HG03135 (cell line): Measurements from ENCODE around the gene RHOA.
"Not testable (repeated sequence)": the region's sequence is repeated elsewhere in the genome, so short reads cannot be mapped to it uniquely, and the experiment has no call there.

ENCODE experiments used
- ATAC-seq: cut with Tn5 transposase; IDR thresholded peaks from one replicate; pipeline ENCODE4 v1.9.1; 2021; ENCODE audit warnings: mild to moderate bottlenecking, moderate library complexity; ENCODE audit not compliant: unreplicated experiment

The RHOA gene

DNA sequence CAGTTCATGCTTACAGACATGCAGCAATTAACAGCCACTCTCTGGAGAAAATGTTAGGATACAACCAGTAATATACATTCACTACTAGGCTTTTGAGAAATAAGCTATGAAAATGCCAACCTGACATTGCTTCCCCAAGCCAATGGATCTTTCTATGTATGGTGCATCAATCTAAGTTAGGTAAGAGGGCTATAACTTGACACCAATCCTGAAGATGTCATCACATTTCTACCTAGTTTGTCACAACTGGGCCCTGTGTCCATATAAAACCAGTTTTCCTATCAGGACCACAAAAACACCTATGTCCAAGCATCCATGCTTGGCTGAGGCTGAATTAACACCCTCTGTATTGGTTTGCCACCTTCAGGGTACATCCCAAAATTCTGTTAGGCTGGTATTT, 39.8 kb downstream of the RHOA start:
- ATAC-seq, result no peak

DNA sequence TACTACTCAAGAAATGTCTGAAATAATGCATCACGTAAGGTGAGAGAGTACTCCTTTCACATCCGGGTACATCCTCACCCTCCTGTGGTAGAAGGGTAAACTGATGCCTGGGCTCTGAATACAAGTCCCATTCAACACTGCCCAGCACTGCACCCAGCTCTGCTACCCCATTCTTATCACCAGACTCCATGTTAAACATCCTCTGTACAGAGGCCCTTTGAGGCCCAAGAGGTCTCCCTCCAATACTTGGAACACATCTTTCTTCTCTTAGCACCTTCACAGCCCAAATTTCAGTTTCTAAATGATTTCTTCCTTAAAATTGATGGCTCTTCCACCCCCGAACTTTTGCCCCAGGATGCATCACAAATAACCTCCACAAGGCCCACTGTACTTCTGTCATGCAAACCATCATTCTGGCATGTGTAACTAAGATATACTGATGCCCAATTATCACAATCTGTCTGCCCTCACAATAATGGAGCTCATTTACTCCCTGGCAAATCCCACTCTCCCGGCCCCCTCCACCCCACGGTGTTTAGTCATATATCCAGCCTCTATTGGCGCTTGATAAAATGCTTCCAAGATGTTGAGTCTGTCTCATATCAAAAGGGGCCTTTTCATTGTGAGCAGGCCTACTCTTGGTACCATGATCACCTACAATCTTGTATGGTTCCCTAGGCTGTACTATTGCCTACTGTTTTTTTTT, 41.0 kb downstream of the RHOA start:
- no peak for ATAC-seq

DNA sequence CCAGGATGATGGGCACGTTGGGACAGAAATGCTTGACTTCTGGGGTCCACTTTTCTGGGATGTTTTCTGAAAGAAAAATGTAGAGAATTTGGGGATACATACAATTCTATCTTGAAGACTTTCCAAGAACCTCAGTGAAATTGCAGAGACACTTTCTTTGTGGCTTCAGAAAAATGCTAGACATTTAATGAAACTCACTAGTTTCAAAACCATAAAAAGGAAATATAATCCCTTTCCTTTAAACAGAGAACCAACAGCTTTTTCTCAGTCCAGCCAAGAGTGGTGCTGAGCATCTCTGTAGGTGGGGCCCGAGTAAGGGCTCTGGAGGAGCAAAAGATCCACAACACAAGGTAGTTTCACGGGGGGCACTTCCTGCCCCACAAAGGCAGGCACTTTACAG, 49.2 kb downstream of the RHOA start:
- no peak for ATAC-seq

- no peak for ATAC-seq
These were observed 52.2 kb downstream of the RHOA start for GRCh38 chr3:49359623-49360022.

DNA sequence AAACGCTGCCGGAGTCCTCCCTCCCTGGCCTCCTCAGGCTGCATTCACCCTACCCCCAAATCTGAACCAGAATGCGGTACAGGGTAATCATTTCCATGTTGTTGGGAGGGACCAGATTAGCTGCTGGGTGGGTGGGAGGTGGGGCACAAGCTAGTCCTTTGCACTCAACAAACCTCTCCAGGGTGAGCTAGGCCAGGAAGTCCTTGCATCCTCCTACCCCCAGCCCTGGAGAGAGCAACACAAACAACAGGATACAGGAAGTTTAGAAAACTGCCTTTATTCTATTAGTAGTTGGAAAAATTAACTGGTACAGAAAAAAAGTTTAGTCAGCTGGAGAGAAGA, 52.9 kb downstream of the RHOA start:
- peak; percentile 21 for ATAC-seq

DNA sequence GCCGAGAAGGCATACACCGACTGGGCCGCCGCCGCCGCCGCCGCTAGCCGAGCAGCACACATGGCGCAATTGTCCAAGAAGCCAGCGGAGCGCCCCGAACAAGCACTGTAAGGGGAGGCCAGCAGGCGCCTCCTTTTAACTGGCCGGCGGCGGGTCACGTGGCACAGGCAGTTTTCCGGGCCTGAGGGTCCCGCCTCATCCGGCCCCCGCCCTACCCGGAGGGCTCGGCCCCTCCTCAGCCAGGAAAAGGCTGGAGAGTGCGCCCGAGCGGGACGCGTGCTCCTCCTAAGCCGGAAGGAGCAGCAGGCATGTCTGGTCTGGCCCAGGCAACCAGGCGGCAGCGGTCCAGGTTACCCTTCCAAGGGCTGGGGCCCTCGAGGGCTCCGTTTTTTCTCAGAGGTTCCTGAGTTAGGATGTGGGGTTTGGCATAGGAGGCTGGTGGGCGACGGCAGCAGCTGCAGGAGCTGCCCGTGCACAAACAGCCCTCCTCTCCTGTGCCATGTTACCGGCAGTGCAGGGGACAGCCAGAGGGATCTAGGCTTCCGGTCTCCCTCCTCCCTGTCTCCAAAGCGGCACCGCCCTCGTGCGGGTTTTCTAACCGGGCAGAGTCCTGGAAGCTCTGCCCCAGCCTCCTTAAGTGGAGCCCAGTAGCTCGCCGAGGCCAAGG, 53.4 kb downstream of the RHOA start, which contains the start of gene GPX1:
Gene GPX1 (minus strand): TSS at position 137 of the 667 bp plus-strand sequence. CDS start 75 bp downstream, at position 62.
- peak; percentile 63 for ATAC-seq

DNA sequence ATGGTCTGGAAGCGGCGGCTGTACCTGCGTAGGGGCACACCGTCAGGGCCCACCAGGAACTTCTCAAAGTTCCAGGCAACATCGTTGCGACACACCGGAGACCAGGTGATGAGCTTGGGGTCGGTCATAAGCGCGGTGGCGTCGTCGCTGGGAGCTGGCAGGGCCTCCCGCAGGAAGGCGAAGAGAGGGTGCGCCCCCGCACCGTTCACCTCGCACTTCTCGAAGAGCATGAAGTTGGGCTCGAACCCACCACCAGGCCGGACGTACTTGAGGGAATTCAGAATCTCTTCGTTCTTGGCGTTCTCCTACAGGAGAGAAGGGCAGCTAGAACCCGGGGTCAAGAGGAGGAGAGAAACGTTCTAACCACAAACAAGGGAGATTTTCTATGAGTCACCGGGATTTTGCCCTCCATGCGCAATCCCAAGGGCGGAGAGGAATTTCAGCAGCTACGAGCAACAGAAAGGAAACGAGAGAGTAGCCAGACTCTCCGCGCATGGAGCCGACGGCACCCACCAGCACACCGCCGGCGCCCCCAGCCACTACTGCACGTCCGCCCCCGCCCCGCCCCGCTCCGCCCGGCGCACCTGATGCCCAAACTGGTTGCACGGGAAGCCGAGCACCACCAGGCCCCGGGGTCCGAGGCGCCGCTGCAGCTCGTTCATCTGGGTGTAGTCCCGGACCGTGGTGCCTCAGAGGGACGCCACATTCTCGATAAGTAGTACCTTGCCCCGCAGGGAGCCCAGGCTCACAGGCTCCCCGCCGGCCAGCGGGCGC, 54.1 kb downstream of the RHOA start:
- peak; percentile 35 for ATAC-seq

DNA sequence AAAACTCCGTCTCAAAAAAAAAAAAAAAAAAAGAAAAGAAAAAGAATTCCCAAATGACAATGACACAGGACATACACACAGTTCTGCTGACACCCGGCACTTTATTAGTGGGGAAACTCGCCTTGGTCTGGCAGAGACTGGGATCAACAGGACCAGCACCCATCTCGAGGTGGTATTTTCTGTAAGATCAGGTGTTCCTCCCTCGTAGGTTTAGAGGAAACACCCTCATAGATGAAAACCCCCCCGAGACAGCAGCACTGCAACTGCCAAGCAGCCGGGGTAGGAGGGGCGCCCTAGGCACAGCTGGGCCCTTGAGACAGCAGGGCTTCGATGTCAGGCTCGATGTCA, 54.7 kb downstream of the RHOA start:
- peak; percentile 15 for ATAC-seq

- ATAC-seq, result no peak
These were observed 58.8 kb downstream of the RHOA start for GRCh38 chr3:49352890-49353421.

DNA sequence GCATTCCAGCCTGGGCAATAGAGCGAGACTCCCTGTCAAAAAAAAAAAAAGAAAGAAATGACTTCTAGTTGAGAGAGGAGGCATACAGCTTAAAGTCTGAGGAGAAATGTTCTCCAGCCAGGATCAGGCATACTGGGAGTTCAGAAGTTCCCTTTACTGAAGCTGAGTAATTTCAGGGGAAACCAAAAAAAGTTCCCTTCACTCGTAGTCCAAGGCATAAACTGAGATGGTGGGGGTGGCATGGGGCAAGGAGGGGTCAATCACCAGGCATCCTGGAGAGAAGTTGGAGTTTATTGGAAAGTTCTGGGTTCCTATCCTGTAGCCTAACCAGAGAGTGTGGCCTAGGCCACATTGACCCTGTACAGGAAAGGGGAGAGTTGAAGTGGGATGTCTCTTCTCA, 59.5 kb downstream of the RHOA start:
- no peak for ATAC-seq

DNA sequence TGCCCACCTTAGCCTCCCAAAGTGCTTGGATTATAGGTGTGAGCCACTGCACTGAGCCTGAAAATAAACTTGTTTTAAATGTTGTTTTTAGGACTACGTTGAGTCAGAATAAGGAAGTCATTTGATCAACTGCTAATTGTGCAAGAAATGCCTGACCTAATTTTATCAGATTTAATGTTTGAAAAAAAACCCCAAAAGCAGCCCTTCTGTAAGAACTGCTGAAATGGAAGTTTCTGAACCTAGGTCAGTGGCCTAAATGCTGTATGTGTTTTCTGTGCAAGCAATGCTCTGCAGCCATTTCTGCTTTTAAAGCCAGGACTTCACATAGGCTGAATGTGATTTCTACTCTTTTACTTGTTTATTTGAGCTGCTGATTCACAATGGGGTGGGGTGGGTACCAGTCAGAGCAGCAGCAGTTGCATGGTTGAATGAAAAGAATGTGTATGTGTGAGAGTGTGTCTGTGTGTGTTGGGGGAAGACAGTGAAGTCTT, 60.2 kb downstream of the RHOA start:
- ATAC-seq, result no peak

DNA sequence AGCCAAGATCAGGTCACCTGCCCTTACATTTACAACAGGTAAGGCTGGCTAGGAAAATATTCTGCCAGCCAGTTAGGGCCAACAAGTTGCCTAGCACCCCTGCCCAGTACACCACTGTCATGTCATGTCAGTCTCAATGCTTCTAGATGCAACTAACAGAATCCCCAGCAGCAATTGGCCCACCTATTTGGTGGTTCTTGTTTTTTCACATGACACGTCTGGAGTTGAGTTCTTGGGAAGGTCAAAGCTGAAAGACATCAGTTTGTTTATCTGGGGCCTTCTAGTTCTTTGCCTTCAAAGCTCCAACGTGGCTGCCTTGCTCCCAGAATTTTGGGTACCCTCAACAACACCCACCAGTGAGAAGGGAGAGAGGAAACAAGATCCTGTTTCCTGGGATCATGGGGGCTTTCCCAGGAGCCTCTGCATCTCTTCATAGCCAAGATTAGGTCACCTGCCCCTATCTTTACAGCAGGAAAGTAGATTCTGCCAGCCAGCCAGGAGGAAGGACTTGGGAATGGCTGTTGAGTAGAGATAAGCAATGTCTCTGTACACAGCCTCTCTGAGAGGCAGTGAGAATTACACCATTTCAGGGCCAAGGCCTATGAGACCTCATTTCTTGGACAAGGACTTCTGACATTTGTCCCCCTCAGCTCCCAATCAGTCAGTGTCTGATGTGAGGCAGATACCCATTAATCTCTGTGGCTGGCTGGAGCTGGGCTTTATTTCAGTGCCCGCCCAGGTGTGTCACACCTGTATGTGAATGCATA, 62.2 kb downstream of the RHOA start:
- ATAC-seq, result no peak

GRCh38 chr3:49348361-49348760, 63.4 kb downstream of the RHOA start:
- ATAC-seq, result not testable (repeated sequence)

GRCh38 chr3:49346797-49347251, 65.0 kb downstream of the RHOA start:
- ATAC-seq, result no peak

GRCh38 chr3:49343163-49343562, 68.6 kb downstream of the RHOA start:
- no peak for ATAC-seq

DNA sequence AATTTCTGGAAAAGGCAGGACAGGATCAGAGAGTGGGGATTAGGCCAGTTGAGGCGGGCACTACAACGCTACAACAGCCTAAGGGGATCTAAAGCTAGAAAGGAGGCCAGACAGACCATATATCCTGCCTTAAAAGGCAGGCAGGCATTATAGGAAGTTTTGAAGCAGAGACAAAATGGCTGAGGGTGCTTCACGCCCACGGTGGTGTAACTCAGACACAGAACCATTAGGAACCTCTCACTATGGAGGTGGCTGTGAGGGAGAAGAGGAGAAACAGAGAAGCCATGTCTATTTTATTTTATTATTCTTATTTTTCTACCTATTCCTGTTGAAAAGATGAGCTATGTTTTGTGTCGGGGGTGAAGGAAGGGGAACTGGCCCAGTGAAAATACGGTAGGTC, 69.8 kb downstream of the RHOA start:
- no peak for ATAC-seq

DNA sequence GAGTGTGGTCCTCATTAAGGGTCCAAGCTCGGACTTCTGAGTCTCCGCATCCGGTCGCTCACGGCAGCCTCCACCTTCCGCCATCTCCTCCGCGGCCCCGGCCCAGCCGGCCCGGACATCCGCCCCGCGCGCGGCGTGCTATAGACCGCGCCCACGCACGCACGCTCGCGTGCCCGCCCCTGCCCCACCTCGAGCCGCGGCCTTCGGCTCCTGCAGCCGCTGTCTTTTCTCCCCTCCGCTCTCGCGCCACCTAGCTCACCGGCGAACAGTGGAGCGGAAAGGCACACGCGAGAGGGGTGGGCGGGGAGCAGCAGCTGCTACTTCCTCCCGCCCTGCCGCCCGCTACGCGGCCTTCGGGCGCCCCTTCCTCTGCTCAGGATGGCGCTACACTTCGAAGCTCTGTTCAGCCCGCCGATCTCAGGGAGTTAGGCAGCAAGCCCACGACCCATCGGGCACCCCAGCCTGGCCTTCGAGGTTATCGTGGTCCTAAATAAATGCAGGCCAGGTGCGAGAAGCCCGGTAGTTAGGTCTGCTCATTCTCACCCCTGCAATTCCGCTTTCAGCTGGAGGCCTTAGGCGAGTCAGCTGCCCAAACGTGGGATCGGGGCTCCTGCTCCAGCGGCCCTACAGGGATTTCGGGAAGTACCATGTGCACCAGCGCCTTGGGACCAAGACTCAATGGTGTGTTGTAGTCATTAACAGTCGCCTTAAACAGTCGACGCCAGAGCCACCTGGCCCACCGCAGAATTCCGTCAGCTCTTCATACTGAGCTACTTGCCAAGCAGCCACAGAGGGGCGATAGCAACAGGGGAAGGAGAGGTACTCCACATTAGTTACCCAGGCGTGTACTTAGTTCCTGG, 71.6 kb downstream of the RHOA start, which contains the start of gene USP4:
Gene USP4 (minus strand): TSS at position 113 of the 860 bp plus-strand sequence. CDS start 29 bp downstream, at position 84.
- peak; percentile 75 for ATAC-seq

- ATAC-seq, result peak; percentile 6
These were observed 72.2 kb downstream of the RHOA start for GRCh38 chr3:49339581-49339940.

DNA sequence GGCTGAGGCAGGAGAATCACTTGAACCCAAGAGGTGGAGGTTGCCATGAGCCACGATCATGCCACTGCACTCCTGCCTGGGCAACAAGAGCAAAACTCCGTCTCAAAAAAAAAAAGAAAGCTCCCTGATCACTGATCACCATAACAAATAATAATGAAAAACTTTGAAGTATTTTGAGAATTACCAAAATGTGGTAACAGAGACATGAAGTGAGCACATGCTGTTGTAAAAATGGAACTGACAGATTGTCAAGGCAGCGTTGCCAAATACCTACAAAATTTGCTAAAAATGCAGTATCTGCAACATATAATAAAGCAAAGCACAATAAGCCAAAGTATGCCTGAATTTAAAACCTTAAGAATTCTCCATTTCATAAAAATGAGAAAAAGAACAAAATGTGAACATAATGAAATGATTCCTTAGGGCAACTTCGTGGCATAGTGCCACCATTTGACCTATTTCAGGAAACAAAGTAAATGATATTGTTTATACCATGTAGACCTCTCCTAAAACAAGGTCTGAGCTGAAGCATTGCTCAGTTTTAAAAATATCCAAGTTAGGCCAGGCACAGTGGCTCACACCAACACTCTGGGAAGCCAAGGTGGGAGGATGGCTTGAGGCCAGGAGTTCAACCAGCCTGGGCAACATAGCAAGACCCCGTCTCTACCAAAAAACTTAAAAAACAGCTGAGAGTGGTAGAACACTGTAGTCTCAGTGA, 77.7 kb downstream of the RHOA start:
- ATAC-seq, result no peak
